ENCODE data around the gene MDM1. TPM values are rescaled to one million over a fixed set of nuclear protein-coding genes. Genes with fewer than 3 reads are reported as not detected.

Gene MDM1
- total RNA-seq, 6 experiments from 2014 or later: 7.3 to 9.1 (median 7.8) TPM

DNA sequence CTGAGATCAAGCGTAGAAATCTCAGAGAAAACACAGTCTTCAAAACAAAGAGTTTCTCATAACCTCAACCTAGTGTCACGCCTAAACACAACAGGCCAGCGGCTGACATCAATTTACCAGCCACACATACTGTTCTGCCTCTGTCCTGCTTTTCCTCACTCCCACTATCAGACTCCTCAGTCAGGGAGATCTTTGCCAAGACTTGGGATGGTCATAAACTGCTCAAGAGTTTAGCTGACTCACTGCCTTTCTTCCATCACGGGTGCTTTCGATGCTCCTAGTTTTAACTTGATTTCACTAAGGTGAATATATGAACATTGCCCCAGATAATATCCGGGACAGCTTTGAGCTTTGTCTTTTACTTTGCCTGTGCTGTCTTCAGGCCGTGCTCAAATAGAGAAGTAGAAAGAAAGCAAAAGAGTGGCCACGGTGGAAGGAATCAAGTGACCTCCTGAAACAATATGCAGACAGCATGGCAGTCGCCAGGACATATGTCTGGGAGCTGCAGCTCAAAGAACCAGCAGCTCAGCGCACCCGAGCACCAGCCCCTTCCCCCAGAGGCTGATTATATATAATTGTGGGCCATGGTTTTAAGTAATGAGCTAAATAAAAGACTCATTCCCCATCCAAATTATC is 12.1 kb downstream of the MDM1 start:
- peaks cover 25% of the 10 kb centered on the region for H3K4me1 Mint-ChIP-seq (ENCODE audit: low read depth)
- no peaks in the 10 kb centered on the region for H3K9me3 Mint-ChIP-seq
- peak; percentile 81 for DNase-seq
- H3K36me3 Mint-ChIP-seq (ENCODE audit: low read depth): 0 out of 2 replicates have a peak, but pooled peaks cover under 1% of the 10 kb centered on the region
- peak overlapping the region; percentile 94 for H3K27ac Mint-ChIP-seq
- no peaks in the 10 kb centered on the region for H3K27me3 Mint-ChIP-seq (ENCODE audit: insufficient read depth)
- TF ChIP-seq, protein P1, sequence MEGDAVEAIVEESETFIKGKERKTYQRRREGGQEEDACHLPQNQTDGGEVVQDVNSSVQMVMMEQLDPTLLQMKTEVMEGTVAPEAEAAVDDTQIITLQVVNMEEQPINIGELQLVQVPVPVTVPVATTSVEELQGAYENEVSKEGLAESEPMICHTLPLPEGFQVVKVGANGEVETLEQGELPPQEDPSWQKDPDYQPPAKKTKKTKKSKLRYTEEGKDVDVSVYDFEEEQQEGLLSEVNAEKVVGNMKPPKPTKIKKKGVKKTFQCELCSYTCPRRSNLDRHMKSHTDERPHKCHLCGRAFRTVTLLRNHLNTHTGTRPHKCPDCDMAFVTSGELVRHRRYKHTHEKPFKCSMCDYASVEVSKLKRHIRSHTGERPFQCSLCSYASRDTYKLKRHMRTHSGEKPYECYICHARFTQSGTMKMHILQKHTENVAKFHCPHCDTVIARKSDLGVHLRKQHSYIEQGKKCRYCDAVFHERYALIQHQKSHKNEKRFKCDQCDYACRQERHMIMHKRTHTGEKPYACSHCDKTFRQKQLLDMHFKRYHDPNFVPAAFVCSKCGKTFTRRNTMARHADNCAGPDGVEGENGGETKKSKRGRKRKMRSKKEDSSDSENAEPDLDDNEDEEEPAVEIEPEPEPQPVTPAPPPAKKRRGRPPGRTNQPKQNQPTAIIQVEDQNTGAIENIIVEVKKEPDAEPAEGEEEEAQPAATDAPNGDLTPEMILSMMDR (IDR thresholded peaks at IDR 0.05): no peak
- H3K4me3 Mint-ChIP-seq: peak overlapping the region; percentile 80

DNA sequence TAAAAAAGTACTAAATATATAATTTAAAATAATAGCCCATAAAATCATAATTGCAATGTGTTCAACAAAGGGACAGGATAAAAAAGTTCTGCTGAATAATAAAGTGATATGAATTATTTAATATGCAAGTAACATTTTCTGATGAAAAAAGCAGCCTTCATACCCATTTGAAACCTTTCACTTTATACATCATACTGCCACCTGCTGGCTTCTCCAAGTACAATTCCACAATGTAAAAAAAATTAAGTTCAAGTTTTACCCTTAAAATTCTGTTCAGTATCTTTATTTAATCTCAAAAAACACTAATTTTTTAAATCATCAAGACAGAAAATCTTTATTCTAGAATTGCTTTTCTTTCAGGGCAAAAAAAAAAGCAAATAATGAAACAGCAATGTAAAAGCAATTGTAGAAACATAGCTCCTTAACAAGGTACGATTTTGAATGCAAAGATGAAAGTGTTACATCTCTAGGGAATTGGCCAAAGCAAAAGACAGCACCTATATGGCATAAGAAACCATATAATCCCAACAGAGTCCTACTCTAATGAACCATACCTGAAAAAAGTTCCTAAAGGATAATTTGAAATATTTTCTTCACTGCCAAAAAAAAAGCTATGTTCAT is 15.0 kb downstream of the MDM1 start:
- Mint-ChIP-seq H3K27me3 (ENCODE audit: insufficient read depth) (no peaks in the 10 kb centered on the region), H3K4me3 (no peak overlapping the region), H3K27ac (no peak overlapping the region), H3K36me3 (ENCODE audit: low read depth) (peaks cover 5% of the 10 kb centered on the region; the same call in 1 of the 2 replicates), H3K4me1 (ENCODE audit: low read depth) (peaks cover 25% of the 10 kb centered on the region), H3K9me3 (no peaks in the 10 kb centered on the region)
- peak; percentile 42 for DNase-seq
- TF ChIP-seq, protein P1 (IDR thresholded peaks at IDR 0.05): peak; percentile 92

DNA sequence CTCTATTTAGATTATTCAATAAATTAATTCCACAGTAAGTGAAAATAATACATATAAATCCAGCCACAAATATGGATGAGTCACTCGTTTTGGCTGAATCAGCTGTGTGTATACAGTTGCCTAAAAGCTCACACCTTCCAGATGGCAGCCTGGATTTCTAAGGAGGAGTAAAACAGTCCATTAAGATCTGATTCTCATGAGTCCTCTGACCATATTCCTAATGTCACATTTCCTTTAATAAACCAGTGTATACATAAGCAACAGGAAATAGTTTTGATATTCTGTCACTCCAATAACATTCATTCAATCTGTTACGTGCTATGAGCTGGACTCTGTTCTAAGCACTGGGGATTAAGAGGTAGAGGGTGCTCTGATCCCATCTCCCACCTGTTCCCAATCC is 21.8 kb downstream of the MDM1 start:
- H3K4me1 Mint-ChIP-seq (ENCODE audit: low read depth): peaks cover 10% of the 10 kb centered on the region
- no peak overlapping the region for H3K27ac Mint-ChIP-seq
- no peaks in the 10 kb centered on the region for H3K9me3 Mint-ChIP-seq
- H3K36me3 Mint-ChIP-seq (ENCODE audit: low read depth): peaks cover 27% of the 10 kb centered on the region
- TF ChIP-seq, protein P1 (IDR thresholded peaks at IDR 0.05): no peak
- no peak overlapping the region for H3K4me3 Mint-ChIP-seq
- DNase-seq: peak; percentile 65
- H3K27me3 Mint-ChIP-seq (ENCODE audit: insufficient read depth): no peaks in the 10 kb centered on the region

DNA sequence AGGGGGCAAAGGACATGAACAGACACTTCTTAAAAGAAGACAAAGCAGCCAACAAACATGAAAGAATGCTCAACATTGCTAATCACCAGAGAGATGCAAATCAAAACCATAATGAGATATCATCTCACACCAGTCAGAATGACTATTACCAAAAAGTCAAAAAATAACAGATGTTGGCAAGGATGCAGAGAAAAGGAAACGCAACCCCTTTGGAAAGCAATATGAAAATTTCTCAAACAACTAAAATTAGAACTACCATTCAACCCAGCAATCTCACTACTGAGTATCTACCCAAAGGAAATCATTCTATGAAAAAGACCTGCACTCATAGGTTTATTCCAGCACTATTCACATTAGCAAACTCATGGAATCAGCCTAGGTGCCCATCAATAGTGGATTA is 25.6 kb downstream of the MDM1 start:
- no peak overlapping the region for H3K27ac Mint-ChIP-seq
- peaks cover 34% of the 10 kb centered on the region for H3K36me3 Mint-ChIP-seq (ENCODE audit: low read depth)
- TF ChIP-seq, protein P1 (IDR thresholded peaks at IDR 0.05): no peak
- no peaks in the 10 kb centered on the region for H3K27me3 Mint-ChIP-seq (ENCODE audit: insufficient read depth)
- H3K4me3 Mint-ChIP-seq: no peak overlapping the region
- H3K4me1 Mint-ChIP-seq (ENCODE audit: low read depth): peaks cover 20% of the 10 kb centered on the region
- no peak for DNase-seq
- no peaks in the 10 kb centered on the region for H3K9me3 Mint-ChIP-seq

DNA sequence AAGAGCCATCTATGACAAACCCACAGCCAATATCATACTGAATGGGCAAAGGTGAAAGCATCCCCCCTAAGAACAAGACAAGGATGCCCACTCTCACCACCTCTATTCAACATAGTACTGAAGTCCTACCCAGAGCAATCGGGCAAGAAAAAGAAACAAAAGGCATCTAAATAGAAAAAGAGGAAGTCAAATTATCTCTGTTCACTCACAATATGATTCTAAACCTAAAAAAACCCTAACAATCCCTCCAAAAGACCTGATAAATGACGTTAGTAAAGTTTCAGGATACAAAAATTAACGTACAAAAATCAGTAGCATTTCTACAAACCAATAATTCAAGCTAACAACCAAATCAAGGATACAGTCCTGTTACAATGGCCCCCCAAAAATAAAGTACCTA is 26.9 kb downstream of the MDM1 start:
- Mint-ChIP-seq H3K4me1 (ENCODE audit: low read depth) (peaks cover 20% of the 10 kb centered on the region), H3K4me3 (no peak overlapping the region), H3K27ac (no peak overlapping the region), H3K36me3 (ENCODE audit: low read depth) (peaks cover 46% of the 10 kb centered on the region), H3K27me3 (ENCODE audit: insufficient read depth) (no peaks in the 10 kb centered on the region), H3K9me3 (no peaks in the 10 kb centered on the region)
- DNase-seq: no peak
- TF ChIP-seq, protein P1 (IDR thresholded peaks at IDR 0.05): no peak
